NOMO-1 treated with DMSO at 0.1 percent for 48 hours (cell line): ENCODE measurements around the gene PSMC1.
A peak's percentile ranks its signal among the peaks of the same experiment; 100 is the strongest.
"Not testable (repeated sequence)": the region's sequence is repeated elsewhere in the genome, so short reads cannot be mapped to it uniquely, and the experiment has no call there.

Source experiments
- DNase-seq: peaks from one replicate; lab custom pipeline; 2025; ENCODE audit not compliant: unreplicated experiment; lab: John Stamatoyannopoulos, UW

PSMC1 gene

DNA sequence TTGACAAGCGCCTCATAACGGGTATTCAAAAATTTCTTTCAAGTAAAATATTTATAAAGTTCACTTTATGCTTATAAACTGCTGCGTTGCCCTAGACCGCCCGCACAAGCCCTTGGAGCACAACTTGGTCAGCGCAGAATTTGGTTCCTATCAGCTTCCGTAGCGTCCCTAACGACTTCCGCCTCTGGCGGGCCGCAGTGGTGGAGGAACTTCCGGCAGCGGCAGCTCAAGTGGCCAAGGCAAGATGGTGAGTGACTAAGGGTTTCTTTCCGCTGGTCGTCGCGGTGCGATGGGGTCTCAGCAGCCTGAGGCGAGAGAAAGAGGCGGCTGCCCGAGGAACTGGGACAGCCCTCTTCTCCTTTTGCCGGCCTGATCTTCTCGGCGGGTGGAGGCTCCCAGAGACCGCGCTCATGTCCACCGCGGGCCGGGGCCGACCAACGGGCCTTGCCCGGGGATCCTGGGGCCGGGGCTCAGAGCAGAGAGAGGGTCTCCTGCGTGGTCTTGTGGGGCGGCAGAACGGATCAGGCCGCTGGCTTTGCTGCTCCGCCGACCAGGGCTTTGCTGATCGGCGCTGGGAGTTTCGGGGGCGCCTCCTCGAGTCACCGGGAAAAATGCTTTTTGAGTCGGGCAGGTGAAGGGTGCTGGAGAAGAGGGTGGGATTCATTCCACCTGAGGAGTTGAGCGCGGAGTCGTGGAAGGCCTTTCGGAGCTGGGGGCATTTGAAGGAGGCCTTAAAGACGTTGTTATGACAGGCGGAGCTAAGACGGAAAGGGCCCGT, at the start of gene PSMC1:
TSS of gene PSMC1 (plus strand) at position 200 of the 778 bp plus-strand sequence. CDS start at position 245, 45 bp downstream.
- DNase-seq = peak; percentile 90

DNA sequence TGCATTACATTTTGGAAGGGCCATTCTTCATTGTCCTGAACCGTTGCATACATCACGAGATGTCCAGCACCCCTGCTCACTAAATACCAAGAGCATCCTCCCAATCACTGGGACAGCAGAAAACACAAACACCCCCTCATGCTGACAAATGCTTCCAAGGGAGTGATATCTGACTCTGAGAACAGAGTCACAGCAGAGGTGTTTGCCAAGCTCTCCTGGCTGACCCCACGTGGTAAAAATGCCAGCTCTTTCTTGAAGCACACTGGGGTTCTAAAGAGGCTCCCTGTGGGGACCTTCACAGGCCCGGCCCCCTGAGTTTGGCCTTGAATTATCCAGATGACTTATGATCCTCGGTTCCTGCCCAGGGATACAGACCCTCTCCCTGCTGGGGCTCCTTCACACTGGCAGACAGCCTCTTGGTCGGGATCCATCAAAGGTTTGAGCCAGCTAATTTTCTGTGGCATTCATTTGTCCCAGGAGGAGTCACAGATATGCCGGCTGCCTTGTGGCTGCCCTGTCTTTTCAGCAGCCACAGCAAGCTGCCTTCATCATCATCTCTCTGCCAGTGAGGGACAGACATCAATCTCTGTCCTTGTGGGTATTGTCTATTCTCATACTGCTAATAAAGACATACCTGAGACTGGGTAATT, 43.1 kb upstream of the PSMC1 start:
- no peak for DNase-seq

DNA sequence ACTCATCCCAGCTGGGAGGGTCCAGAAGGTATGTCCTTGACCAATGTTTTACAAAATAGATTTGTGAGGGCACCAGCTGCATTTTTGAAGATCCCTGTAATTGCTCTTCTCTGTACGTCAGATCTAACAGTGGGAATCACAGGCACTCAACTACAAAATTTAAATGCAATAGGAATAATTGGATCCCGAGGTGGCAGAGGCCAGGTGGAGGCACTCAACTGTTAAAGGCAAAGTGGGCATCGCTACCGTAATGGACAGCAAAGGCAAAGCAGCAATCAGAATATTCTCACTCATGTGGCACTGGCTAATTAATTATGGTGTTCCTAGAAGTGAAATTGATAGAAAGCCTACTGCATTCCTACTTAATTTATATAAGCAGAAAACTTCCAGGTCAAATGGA, 27.9 kb upstream of the PSMC1 start:
- no peak for DNase-seq

DNA sequence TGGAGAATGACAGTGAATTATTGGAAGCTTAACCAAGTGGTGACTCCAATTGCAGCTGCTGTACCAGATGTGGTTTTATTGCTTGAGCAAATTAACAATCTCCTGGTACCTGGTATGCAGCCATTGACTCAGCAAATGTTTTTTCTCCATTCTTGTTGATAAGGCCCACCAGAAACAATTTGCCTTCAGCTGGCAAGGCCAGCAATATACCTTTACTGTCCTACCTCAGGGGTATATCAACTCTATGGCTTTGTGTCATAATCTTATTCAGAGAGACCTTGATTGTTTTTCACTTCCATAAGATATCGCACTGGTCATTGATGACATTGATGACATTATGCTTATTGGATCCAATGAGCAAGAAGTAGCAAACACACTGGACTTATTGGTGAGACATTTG, 26.4 kb upstream of the PSMC1 start:
- DNase-seq = not testable (repeated sequence)

DNA sequence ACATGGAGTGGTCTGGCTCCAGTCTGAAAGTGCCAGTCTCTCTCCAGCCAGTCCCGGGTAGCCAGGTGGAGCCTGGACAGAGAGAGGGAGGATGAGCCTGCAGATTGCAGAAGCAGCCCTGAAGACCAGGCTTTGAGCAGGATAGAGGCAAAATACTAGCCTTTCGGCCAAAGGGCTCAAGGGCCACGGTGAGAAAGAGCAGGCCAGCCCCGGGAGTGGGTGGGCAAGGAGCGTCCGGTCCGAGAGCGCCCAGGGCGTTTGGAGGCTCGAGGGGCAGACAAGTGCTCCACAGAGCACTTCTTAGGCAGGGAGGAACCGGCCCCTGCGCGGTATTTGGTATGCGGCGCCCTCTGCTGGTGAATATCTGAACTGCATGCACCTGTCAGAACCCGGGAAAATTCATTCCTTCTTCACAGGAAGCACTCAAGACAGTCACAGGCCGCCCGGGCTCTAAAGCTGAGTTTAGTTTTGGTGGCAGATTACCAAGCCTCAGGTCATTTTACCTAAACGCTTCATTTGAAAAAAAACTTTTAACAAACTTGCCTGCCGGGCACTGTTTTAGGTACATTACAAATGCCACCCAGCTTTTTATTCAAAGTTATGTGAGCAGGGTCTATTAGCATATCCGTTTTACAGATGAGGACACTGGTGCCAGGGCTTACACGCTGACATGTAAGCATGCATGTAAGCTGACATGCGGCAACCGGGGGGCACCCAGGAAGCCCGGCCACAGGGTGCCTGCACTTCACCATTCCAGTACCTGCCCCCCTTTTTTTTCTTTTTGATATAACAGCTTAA, 21.0 kb upstream of the PSMC1 start:
- DNase-seq = peak; percentile 62

DNA sequence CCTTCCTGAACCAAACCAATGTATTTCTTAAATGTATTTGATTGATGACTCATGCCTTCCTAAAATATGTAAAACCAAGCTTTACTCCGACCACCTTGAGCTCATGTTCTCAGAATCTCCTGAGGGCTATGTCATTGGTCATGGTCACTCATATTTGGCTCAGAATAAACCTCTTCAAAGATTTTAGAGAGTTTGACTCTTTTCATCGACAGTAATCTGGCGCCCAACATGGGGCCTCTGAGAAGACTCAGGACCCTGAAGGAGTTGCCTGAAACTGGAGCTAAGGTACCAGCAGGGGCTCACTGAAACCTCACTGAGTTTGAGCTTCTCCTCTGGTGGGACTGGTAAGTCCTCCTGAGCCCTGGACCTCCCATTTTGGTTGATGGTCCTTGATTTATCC, 17.2 kb upstream of the PSMC1 start:
- DNase-seq = no peak

DNA sequence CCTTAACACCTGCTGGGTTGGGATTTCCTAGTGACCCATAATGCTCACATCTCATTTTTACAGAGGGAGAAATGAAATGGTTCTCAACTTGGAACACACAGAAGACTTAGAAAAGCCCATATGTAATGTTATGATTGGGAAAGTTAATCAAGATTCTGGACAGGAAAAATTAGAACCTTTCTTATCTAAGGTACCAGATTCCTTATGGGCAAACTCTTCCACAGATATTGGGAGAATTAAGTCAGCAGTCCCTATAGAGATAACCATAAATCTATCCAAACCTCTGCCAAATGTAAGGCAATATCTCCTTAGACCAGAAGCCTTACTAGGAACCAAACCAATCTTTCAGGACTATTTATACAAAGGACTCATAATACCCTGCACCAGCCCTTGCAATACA, 13.9 kb upstream of the PSMC1 start:
- DNase-seq = no peak

DNA sequence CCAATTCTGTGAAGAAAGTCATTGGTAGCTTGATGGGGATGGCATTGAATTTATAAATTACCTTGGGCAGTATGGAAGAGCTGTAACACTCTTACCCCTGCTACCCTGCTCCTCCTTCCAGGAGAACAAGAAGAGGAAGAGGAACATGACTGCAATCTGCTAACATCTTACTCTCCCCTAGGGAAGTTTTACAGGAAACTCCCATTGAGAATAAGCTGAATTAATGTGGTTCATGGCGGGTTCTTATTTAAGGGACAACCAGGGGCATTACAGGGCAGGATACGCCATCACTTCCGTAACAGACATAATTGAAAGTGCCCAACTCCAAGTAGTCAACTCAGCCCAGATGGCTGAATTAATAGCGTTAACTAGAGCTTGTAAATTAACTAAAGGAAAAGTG, 9.4 kb upstream of the PSMC1 start:
- no peak for DNase-seq

DNA sequence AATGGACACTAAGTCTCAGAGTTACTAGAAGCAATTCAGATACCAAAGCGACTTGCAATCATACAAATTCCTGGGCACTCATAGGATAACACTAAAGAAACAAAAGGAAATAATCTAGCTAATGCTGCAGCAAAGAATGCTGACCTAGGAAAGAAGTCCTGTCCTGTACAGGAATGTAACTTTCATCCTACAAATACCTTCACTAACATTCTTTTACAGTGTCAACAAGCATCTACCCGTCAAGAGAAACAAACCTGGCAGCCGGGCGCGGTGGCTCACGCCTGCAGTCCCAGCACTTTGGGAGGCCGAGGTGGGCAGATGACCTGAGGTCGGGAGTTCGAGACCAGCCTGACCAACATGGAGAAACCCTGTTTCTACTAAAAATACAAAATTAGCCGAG, 8.9 kb upstream of the PSMC1 start:
- not testable (repeated sequence) for DNase-seq

DNA sequence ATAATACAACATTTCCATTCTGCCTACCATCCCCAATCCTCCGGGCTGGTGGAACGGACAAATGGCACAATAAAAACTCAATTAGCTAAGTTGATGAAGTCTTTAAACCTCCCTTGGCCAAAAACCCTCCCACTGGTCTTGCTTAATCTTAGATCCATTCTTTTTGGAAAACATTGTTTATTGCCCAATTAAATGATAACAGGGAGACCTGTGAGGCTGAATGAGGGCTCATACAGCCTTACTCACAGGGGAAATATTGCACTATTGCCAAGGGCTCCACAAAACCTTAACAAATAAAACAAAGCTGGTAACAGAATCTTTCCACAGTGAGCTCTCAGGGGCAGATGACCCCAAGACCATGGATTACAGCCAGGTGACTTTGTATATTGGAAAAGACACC, 7.8 kb upstream of the PSMC1 start:
- no peak for DNase-seq

DNA sequence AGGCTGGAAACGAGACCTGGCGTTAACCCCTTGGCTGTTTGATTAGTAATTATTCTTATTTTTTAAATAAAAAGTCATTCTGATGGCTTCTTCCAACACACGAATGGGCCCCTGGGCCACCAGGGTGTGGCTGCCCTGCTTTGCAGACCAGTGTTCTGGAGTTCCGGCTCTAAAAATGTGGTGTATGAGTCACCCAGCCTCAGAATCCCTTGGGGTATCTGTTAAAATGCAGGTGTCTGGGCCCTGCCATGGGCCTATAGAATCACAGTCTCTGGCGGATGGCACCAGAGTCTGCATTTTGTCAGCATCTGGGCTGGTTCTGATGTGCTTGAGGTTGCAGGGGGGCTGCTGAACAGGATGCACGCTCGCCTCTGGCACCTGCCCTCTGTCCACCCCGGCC, 2.5 kb upstream of the PSMC1 start:
- no peak for DNase-seq

DNA sequence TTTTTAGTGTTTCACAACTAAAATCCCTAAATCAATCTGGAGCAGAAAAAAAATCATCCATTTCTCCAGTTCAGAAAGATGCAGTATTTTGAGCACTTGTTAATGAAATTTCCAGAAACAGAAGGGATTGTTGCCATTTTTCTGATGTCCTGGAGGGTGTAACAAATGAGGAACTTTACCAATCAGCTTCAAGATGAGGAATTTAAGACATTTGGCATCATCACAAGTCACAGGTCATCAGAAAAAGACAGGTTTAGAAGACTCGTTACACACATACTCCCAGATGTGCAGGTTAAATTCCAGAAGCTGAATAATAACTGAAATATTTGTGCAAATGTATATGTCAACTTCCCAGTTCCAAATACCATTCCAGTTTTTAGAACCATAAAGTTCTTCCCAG, 482 bp upstream of the PSMC1 start:
- DNase-seq = peak; percentile 18

DNA sequence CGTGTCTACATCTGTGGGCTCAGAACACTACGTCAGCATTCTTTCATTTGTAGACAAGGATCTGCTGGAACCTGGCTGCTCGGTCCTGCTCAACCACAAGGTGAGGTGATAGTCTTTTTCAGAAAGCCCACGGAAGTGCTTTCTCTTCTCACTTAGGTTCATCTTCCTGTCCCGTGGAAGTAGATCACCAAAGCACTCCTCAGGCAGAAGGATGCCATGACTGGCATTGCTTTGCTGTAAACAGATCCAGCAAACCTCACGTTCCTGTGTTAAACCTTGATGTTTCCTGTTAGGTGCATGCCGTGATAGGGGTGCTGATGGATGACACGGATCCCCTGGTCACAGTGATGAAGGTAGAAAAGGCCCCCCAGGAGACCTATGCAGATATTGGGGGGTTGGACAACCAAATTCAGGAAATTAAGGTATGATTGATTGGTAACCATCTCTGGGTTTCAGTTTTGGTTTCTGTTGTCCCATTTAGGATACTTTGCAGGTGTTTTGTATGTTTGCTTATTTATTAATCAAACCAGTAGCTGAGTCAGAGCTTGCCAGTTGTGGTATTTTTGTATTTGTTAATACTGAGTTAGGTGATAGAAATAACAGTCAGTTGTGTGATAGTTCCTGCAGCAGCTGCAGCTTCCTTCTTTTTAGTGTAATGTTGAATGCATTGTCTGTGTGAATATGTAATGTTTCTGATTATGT, 7.5 kb downstream of the PSMC1 start:
- no peak for DNase-seq

DNA sequence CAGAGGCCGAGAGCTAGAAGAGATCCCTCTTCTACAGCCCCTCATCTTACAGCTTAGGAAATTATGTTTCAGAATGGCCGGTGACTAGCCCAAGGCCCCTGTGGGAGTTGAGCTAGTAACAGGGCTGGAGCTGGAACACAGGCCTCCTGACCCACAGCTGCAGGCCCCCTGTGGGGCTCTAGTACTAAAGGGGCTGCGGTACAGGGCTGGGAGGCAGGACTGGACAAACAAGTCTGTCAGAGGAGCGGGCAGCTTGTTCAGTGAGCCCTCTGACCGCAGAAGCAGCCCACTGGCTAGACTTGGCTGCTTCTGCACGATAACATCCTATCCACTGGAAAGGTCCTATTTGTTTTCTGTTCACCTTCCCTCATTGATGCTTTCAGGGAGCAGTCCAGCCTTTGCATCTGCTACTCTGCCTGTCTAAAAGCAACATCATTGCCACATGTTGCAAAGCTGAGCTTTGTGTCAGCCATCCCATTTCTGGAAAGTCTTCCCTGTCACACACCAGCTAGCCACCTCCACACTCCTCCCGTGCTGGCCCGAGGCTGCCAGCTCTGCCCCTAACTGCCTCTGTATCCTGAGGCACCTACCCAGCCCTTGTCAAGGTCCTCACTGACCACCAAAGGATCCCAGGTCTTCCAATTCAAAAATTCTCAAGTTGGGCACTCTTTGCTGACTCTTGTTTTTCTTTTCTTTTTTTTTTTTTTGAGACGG, 10.2 kb downstream of the PSMC1 start:
- DNase-seq = no peak

DNA sequence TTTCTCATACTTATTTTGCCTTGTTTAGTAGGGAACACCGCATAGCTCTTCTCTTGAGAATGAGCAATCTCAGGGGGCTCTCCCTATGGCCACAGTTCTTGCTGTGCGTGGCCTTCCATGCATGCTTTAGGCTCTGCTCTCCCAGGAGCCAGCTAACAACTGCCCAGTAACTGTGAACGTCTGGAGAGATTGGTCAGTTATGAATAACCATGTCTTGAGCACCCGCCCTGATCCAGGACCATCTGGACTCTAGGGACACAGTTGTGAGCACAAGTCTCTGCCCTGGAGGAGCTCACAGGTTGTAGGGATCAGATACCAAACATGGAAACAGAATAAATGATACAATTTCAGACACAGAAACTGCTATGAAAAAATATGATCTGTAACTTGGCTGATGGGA, 12.1 kb downstream of the PSMC1 start:
- no peak for DNase-seq

DNA sequence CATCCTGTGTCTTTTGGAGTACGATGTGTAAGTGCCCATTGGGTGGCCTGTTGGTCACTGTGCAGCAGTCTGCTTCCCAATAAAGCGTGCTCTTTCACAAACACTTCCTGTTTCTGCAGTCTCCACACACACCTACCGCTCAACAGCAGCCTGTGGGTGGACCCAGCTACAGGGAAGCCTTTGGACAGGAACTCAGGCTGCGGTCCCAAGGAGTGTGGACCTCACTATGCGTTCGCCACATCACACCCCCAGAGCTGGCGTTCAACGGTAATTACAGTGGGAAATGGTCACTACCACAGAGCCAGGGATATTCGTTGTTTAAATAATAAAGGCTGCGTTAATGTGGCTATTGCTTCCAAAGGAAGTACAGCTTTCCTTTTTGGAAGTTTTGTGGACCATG, 16.2 kb downstream of the PSMC1 start:
- peak; percentile 44 for DNase-seq

DNA sequence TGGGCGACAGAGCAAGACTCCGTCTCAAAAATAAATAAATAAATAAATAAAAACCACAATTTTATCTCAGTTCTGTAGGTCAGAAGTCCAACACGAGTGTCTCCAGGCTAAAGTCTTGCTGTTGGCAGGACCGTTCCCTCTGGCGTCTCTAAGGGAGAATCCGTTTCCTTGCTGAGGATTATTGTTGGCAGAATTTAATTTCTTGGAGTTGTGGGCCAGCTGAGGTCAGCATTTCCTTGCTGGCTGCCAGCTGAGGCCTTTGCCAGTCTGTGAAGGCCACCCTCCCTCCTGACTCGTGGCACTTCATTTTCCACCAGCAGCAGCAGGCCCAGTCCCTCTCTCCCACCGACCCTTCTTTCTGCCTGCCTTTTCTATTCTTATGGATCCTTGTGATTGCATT, 17.2 kb downstream of the PSMC1 start:
- no peak for DNase-seq

DNA sequence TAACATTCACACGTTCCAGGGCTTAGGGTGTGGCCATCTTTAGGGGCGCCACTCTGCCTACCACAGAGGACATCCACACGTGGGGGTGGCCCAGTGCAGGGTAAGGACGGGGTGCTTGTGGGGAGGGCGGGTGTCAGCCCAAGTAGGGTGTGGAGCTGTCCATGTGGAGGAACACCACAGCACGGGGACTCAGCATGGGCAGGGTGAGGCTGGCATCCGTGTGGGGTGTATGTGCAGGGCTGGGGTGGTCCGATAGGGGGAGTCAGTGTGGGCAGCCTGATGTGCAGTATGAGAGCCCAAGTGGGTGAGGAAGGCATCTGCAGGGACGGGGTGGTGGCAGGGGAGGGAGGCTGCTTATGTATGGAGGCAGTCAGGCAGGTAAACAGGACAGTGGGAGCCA, 17.7 kb downstream of the PSMC1 start:
- no peak for DNase-seq

DNA sequence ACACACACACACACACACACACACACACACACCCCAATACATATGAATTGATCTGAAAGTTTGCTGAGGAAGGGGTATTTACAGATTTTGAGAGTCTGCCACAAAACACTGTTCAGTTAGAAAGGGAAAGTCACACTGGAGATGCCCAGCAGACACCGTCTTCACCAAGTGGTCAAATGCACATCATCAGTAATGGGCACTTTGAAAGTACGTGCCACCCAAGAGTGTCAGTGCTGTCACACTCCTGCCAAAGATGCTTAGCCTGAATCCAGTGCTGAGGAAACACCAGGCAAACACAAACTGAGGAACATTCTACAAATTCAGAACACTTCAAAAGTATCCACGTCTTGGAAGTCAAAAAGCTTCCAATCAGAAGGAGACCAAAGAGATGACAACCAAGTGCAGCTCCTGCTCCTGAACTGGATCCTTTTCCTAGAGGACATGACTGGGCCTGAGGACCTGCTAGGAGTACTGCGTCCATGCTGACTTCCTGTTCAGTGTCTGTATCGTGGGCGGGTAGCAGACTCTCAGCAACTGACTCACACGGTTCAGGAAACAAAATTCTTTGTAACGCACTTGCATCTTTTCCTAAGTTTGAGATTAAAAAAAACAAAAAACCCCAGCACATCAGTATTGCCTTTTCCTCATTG, 18.6 kb downstream of the PSMC1 start:
- DNase-seq = no peak

DNA sequence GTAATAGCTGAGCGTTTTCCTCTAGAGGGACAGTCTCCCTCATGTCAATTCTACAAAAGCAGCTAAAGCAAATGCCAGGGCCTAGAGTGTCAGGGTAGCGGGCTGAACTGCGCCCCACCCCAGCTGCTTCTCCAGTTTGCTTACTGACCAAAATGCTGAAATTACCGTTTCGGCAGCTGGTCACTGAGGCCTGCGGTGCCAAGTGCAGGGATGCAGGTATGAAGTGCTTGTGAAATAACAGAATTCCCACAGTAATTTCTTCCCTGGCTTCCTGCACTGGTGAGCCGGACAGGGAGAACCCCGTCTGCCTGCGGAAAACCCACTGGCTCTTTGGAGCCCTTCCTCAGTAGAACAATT, 19.1 kb downstream of the PSMC1 start:
- no peak for DNase-seq
